GM19372 (cell line): Measurements from ENCODE around the gene TMEM62.
A peak's percentile ranks its signal among the peaks of the same experiment; 100 is the strongest.

ENCODE experiments used
- ATAC-seq: cut with Tn5 transposase; IDR thresholded peaks from one replicate; pipeline ENCODE4 v1.9.1; 2021; ENCODE audit warnings: mild to moderate bottlenecking, low read depth, moderate library complexity; ENCODE audit not compliant: unreplicated experiment

The TMEM62 gene

DNA sequence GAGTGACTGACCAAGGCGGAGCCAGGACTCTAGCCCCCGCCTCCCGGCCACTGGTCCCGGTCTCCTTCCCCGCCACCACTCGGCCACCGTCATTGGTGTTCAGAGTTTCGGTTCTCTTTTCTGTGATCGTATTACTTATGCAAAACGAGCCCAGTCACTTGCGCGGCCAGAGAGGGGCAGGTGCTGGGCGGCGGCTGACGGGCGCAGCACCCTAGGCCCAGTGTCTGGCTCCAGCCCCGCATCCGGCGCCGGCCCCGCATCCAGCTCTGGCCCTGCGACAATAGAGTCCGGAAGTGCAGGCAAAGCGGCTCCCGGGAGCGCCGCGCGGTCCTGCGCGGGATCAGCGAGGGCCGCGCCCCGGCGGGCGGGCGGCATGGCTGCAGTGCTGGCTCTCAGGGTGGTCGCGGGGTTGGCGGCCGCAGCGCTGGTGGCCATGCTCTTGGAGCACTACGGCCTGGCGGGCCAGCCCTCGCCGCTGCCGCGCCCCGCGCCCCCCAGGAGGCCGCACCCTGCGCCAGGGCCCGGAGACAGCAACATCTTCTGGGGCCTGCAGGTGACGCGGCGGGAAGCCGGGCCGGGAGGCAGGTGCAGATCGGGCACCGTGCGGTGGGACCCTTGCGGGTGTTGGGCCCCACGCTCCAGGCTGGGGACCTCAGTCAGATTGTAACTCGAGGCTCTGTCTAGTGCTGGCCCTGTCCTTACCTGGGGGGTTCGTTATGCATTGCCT, at the start of gene TMEM62:
TSS of gene TMEM62 (plus strand) at position 157 of the 727 bp plus-strand sequence. CDS start at position 374, 217 bp downstream.
- ATAC-seq: peak; percentile 91

- ATAC-seq: no peak
Observed at GRCh38 chr15:43085921-43086320, 47.5 kb upstream of the TMEM62 start.

DNA sequence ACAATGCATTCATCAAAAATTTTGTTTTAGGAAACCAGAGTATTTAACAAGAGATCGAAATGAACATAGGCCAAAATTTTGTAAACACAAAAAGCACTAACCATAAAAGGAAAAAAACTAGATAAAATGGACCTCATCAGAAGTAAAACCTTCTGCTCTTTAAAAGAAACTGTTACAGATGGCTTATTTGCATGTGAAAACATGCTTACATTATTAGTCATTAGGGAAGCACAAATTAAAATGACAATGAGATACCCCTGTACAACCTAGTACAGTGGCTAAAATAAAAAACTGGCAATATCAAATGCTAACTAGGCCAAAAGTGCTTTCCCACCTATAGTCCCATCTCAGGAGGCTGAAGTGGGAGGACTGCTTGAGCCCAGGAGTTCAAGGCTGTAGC, 46.8 kb upstream of the TMEM62 start:
- no peak for ATAC-seq

- no peak for ATAC-seq
Observed at GRCh38 chr15:43091859-43092258, 41.5 kb upstream of the TMEM62 start.

DNA sequence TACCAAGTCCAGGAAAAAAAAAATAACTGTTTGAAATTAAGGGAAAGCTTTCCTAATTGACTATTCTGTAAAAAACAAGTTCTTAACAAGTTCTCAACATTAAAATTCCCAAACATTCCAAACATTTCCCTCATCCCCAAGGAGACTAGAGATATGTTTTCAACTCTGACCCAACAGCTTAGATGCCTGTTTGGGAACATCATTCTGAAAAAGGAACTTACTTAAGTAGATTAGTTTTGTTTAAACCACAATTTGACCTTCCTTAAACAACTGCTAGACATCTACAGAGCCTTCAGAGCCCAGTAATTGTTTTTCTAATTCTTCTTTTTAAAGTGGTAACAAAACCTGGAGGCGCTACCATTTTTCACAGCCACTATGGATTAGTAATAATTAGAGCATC, 40.4 kb upstream of the TMEM62 start:
- ATAC-seq: no peak

DNA sequence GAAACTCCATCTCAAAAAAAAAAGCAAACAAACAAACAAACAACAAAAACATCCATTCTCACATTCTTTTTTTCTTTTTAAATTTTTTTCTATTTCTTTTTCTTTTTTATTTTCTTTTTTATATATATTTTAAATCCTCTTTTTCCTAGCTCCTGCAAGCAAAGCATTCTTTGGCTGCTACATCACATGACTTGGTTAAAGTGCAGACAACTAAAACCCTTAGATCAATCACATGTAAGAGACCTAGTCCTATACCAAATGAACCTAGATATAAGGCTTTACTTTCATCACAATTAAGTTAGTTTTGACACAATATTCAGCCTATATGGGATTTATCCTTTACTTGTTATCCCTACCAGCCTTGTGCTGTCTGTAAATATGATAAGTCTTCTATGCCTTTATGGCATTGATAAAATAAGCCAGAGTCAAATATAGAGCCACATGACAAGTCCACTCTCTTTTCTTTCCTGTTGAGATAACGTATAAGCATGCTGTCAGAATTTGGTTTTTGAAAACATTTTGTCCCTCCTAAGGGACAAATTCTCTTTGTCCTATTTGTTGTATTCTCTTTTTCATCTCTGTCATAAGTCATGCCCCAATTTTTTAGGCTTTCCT, 38.9 kb upstream of the TMEM62 start:
- ATAC-seq: no peak

GRCh38 chr15:43095243-43095642, 38.1 kb upstream of the TMEM62 start:
- ATAC-seq: no peak

- ATAC-seq: no peak
Observed at GRCh38 chr15:43095708-43096347, 37.6 kb upstream of the TMEM62 start.

- no peak for ATAC-seq
Observed at GRCh38 chr15:43096411-43096810, 37.0 kb upstream of the TMEM62 start.

DNA sequence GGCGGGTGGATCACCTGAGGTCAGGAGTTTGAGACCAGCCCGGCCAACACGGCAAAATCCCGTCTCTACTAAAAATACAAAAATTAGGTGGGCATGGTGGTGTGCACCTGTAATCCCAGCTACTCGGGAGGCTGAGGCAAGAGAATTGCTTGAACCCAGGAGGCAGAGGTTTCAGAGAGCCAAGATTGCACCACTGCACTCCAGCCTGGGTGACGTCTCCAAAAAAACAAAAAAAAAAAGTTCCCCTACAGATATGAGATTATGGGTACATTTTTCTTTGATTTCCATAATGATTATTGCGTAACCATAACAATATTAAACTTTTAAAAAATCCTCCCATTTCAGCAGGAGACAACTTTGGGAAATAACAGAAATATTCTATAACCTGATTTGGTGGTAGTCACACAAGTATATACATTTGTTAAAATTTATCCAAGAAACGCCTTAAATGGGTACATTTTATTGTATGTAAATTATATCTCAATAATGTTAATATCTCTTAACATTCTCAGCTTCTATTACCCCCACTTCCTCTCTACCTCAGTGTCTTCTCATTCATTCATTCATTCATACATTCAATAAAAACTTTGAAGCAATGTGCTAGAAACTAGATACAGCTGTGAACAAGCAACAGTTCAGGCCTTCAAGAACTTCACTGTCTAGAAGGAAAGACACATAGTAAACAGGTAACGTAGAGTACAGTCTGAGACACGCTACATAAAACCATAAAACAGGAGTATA, 34.1 kb upstream of the TMEM62 start:
- no peak for ATAC-seq

DNA sequence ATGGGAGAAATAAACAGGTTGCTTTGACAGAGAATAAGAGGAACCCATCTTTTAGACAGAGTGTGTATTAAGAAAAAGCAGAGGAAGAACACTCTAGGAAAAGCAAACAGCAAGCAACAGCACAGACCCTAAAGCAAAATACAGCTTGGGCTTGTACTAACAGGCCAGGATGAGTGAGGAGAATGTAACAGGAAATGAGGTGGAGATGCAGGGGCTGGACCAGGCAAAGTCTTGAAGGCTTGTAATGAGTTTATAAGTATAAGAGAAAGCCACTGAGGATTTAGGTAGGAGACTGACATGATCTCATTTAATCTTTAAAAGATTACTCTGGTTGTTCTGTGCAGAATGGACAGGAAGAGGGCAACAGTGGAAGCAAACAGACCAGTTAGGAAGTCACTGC, 32.4 kb upstream of the TMEM62 start:
- ATAC-seq: no peak

- ATAC-seq: no peak
Observed at GRCh38 chr15:43102187-43102586, 31.2 kb upstream of the TMEM62 start.

DNA sequence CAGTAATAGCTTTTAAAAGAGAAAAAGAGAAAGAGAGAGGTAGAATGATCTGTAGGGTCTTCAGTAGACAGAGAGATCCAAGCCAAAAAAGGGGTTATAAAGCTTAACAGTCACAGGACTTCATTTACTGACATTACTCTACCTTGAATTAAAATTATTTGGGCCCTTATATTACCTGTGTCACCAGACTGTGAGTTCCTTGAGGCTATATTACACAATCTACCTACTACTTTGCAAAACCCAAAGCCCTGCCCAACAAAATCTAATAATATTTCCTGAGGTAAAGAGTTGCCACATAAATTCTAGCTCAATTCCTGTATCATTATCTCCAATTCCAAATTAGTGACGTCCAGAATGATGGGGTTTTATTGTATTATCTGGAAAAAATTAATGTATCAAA, 29.5 kb upstream of the TMEM62 start:
- no peak for ATAC-seq

GRCh38 chr15:43104426-43104825, 29.0 kb upstream of the TMEM62 start:
- ATAC-seq: no peak

GRCh38 chr15:43105077-43105736, 28.2 kb upstream of the TMEM62 start:
- no peak for ATAC-seq

GRCh38 chr15:43105778-43106485, 27.5 kb upstream of the TMEM62 start, which contains the start of gene UBR1:
TSS of gene UBR1 (minus strand) at chr15:43106038. CDS start at chr15:43106022, 16 bp downstream.
- peak; percentile 95 for ATAC-seq

DNA sequence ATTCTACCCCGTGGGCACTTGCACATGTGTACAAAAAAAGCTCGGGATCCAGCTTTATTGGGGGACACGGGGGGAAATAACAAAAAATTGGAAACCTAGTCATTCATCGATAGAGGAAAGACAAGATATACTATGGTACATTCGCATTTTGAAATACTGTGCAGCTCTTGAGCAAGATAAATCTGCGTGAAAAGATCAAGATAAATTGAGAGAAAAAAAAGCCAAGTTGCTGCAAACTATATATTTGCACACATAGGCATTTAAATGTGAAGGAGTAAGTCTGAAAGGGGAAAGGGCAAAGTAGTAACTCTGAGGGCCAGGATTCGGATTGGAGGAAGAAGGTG, 26.9 kb upstream of the TMEM62 start:
- no peak for ATAC-seq

DNA sequence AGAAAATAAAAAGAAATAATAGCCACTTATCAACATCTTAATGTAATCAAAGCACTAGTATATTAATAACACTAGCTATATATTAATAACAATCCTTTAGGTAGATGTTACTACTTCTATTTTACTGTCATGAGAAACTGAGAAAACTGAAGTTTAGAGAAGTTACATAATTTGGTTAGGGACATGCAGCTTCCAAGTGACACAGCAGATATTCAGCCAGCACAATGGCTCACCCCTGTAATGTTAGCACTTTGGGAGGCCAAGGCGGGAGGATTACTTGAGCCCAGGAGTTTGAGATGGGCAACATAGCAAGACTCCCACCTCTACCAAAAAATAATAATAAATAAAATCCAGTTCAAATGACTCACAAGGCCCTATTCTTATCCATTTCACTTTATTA, 25.6 kb upstream of the TMEM62 start:
- no peak for ATAC-seq

DNA sequence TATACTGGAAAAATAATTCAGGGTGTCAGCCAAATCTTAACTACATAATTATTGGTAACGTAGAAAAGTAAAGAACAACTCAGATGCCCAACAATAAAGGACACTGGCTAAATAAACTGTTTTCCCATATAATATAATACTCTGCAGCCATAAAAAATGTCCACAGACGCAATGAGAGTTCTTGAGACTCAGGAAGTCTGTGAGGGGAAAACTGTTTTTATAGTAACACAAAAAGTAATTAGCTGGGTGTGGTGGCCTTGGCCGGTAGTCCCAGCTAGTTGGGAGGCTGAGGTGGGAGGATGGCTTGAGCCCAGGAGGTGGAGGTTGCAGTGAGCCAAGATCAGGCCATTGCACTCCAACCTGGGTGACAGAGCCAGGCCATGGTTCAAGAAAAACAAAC, 22.0 kb upstream of the TMEM62 start:
- no peak for ATAC-seq

DNA sequence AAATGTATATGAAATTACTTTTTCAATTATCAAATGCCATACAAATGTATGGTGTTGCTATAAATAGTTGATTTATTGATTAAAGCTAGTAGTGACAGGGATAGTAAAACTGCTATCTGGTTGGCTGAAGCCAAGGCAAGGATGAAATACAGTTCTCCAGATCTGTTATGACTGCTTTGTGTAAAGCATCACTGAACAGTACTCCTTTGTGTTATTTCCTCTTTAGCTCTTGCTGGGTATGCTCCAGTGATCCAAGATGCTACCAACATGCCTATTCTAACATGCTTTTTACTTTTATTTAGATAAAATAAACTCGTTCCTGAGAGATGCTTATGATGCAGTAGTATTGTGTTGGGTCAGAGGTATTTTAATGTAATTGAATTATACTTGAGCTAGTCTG, 15.1 kb upstream of the TMEM62 start:
- no peak for ATAC-seq
